Fibroblast of peridontal ligament (primary cell): ENCODE data around the gene GRIK3.

Experiments used
- DNase-seq: peaks from one replicate; pipeline ENCODE4 v3.0.0-alpha.2; 2010; ENCODE audit errors: extremely low read depth

Gene GRIK3

GRCh38 chr1:36857754-36858153, 176.6 kb downstream of the GRIK3 start:
- no peak for DNase-seq

GRCh38 chr1:36855699-36856494, 178.4 kb downstream of the GRIK3 start:
- DNase-seq, result no peak

GRCh38 chr1:36853638-36854037, 180.7 kb downstream of the GRIK3 start:
- DNase-seq, result no peak

- DNase-seq, result no peak
Measured at GRCh38 chr1:36852586-36852985, 181.7 kb downstream of the GRIK3 start.

GRCh38 chr1:36851595-36851994, 182.7 kb downstream of the GRIK3 start:
- no peak for DNase-seq

GRCh38 chr1:36851087-36851486, 183.2 kb downstream of the GRIK3 start:
- DNase-seq, result no peak

GRCh38 chr1:36849956-36850355, 184.4 kb downstream of the GRIK3 start:
- no peak for DNase-seq

- no peak for DNase-seq
Measured at GRCh38 chr1:36847761-36848160, 186.6 kb downstream of the GRIK3 start.

GRCh38 chr1:36847186-36847585, 187.1 kb downstream of the GRIK3 start:
- DNase-seq, result no peak

GRCh38 chr1:36846357-36846756, 188.0 kb downstream of the GRIK3 start:
- no peak for DNase-seq

GRCh38 chr1:36845802-36846201, 188.5 kb downstream of the GRIK3 start:
- no peak for DNase-seq

GRCh38 chr1:36844917-36845316, 189.4 kb downstream of the GRIK3 start:
- DNase-seq, result no peak

GRCh38 chr1:36843906-36844610, 190.3 kb downstream of the GRIK3 start:
- DNase-seq, result no peak

GRCh38 chr1:36843027-36843426, 191.3 kb downstream of the GRIK3 start:
- DNase-seq, result no peak

- DNase-seq, result no peak
Measured at GRCh38 chr1:36842448-36842847, 191.9 kb downstream of the GRIK3 start.

GRCh38 chr1:36839485-36839884, 194.8 kb downstream of the GRIK3 start:
- DNase-seq, result no peak

- DNase-seq, result no peak
Measured at GRCh38 chr1:36838888-36839287, 195.4 kb downstream of the GRIK3 start.

GRCh38 chr1:36836916-36837315, 197.4 kb downstream of the GRIK3 start:
- no peak for DNase-seq

- DNase-seq, result no peak
Measured at GRCh38 chr1:36836196-36836883, 198.0 kb downstream of the GRIK3 start.

GRCh38 chr1:36835696-36836095, 198.6 kb downstream of the GRIK3 start:
- DNase-seq, result no peak

- no peak for DNase-seq
Measured at GRCh38 chr1:36835017-36835695, 199.2 kb downstream of the GRIK3 start.

GRCh38 chr1:36834586-36834985, 199.7 kb downstream of the GRIK3 start:
- DNase-seq, result no peak
